GM12892 (cell line): Measurements from ENCODE around the gene SHB.

ENCODE experiments used
- DNase-seq: peaks from one replicate; pipeline ENCODE4 v3.0.0; 2011; ENCODE audit not compliant: insufficient read length
- FAIRE-seq: peaks from 2 replicates; lab custom pipeline; 2011; peaks lifted over from hg19 to GRCh38; lab: Jason Lieb, UNC
- POLR2A ChIP-seq: IDR thresholded peaks from 2 replicates; pipeline ENCODE4 v1.6.1; 2011; ENCODE audit warnings: low read depth, low read length, control low read depth
- POLR2AphosphoS5 ChIP-seq: IDR thresholded peaks from 2 replicates; pipeline ENCODE4 v1.6.1; 2011; ENCODE audit warnings: low read depth, low read length, control low read depth
- TAF1 ChIP-seq: IDR thresholded peaks from 2 replicates; pipeline ENCODE4 v1.6.1; 2011; ENCODE audit warnings: low read depth, mild to moderate bottlenecking, control low read depth, low read length, borderline replicate concordance

Gene SHB

DNA sequence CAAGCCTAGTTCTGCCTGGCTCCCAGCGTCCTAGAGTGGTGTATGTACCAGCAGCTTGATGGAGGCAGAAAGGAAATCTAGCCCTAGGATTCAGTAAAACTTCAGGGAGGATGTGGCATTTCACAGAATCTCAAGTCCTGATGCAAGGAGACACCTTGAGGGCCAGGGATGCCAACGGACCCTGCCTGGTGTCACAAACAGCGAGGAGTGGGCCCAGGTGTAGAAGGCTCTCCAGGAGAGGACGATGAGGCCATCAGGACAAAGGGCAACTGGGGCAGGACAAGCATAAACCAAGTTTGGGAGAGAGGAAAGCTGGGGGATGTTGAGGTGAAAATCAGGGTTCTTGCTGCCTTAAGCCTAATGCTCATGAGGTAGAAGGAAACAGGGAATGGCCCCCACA, 83.0 kb downstream of the SHB start:
- DNase-seq: no peak
- no peak for FAIRE-seq
- no peak for TF ChIP-seq POLR2A
- TF ChIP-seq POLR2AphosphoS5: no peak
- TF ChIP-seq TAF1: no peak

DNA sequence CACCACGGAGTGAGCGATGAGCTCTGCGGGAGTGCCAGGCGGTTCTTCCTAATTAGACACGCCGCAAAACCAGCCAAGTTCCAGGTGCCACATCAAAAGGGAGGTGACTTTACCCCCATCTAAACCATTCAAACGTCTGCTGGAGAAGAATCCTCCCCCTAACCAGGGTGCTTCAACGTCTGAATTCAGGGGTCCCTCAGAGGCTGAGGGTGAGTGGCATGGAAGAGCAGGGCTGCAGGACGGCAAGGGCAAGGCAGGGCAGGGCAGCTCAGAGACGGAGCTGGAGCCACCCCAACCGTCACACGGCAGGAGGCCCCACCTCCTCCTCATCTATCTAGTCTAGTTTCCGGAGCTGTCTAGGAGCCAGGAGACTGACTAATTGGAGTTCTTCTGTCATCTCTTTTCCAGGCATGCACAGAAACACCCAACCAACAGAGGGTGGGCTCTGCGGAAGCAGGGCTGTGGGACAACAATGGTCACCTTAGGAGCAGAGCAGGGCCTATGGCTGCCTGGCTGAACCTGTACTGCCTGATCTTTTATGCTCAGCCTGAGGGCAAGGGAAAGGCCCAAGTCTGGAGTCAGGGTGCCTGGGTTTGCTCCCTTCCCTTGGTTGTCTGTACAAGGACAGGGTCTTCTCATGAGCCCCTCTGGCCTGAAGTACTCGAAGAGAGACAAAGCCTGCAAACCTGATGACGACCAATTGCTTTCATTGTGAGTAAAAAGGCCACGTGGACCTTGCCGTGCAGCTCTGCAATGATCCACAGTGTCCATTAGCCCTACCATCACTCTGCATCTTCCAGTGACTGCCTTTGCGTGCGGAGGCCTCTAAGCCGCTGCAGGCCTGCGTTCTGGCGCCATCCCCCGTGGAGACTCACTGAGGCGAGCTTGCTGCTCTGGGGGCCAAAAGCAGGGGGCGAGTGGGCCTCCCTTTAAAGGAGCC, 84.1 kb downstream of the SHB start:
- TF ChIP-seq POLR2A (no peak), POLR2AphosphoS5 (no peak), TAF1 (no peak)
- FAIRE-seq: no peak
- no peak for DNase-seq

DNA sequence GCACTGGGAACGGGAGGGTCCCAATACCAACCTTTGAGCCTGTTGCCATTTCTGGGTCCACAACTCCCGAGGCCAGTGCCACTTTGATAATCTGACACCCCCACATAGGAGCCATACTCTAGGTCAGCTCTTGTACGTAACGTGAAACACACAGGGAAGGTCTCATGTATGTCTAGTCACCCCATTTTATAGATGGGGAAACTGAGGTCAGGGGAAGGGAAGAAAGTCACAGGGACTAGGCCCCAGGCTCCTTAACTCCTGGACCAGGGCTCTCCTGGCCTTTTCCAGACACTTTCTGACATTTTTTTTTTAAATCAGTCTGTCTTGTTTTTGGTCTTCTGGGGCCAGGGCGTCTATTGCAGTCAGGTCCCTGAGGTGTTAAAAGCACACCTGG, 84.8 kb downstream of the SHB start:
- FAIRE-seq (no peak), DNase-seq (no peak)
- TF ChIP-seq POLR2AphosphoS5 (no peak), TAF1 (no peak), POLR2A (no peak)

DNA sequence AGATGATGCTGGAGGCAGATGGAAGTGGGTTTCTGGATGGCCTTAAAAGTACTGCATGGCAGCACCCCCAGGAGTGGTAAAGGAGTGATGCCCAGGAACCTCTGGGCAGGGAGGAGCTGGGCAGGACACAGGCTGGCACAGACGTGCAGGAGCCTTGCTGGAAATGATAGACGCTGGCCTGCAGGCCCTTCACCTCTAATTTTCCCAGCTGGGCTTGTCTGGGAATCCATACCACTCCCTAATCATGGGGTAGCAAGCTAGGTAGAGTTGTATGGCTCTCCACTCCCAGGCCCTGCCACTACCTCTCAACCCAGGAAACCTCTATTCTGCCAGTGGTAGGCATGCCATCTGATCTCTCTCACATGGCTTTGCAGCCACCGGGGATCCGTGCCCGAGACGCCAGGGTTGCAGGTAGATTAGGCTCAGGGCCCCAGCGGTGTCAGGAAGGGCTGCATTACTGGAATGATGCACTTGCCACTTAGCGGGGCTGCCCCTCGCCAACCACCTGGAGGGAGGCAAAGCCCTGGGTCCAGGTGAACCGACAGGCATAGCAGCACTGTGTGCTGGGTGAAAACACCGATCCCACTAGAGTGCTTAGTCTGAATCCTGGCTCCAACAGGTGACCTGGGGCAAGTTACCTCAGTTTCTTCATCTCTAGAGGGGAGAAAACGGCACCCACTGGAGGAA, 85.5 kb downstream of the SHB start:
- FAIRE-seq (no peak), DNase-seq (no peak)
- no peak for TF ChIP-seq POLR2A
- no peak for TF ChIP-seq TAF1
- TF ChIP-seq POLR2AphosphoS5: no peak

DNA sequence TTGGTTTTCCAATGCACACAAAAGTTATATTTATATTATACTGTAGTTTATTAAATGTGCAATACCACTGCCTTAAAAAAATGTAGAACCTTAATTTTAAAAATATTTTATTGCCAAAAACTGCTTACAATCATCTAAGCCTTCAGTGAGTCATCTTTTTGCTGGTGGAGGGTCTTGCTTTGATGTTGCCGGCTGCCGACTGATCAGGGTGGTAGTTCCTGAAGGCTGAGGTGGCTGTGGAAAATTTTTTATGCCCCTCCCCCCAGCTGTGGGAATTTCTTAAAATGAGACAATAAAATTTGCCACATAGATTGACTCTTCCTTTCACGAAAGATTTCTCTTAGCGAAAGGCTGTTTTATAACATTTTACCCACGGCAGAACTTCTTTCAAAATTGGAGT, 89.2 kb downstream of the SHB start:
- no peak for TF ChIP-seq POLR2AphosphoS5
- no peak for TF ChIP-seq TAF1
- TF ChIP-seq POLR2A: no peak
- no peak for FAIRE-seq
- DNase-seq: no peak

DNA sequence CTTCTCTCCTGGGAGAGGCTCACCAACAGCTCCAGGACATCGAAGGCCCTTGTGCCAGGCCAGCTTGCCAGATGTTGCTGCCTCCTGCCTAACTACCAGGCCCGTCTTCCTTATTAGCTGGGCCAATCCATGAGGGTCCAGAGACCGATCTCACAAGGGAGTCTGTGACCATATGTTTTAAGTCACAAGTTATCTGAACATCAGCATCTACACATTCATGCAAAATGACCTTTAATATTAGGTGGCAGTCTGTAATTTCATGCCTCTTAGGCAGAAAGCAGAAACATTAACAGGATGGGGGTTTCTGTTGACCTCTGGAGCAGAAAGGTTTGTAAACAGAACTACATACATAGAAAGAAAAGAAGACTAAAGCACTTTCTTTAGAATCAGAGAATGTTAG, 90.0 kb downstream of the SHB start:
- no peak for FAIRE-seq
- no peak for DNase-seq
- TF ChIP-seq TAF1 (no peak), POLR2A (no peak), POLR2AphosphoS5 (no peak)

DNA sequence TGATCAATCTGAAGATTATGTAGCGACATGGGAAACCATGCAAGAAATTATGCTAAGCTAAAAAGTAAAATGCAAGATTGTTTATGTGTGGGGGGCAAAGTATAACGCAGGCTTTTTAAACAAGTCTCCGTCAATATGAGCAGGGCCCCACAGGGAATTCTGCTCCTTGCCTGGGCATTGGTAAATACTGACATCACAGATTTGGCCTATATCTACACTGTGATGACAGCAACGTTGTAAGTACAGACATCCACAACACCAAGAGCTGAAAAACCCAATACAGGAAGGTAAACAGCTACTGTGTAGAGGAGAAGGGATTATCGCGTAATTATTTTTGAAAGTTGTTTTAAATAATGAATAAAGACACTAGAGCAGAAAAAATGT, 90.6 kb downstream of the SHB start:
- TF ChIP-seq POLR2AphosphoS5: no peak
- no peak for TF ChIP-seq POLR2A
- TF ChIP-seq TAF1: no peak
- FAIRE-seq: no peak
- no peak for DNase-seq

DNA sequence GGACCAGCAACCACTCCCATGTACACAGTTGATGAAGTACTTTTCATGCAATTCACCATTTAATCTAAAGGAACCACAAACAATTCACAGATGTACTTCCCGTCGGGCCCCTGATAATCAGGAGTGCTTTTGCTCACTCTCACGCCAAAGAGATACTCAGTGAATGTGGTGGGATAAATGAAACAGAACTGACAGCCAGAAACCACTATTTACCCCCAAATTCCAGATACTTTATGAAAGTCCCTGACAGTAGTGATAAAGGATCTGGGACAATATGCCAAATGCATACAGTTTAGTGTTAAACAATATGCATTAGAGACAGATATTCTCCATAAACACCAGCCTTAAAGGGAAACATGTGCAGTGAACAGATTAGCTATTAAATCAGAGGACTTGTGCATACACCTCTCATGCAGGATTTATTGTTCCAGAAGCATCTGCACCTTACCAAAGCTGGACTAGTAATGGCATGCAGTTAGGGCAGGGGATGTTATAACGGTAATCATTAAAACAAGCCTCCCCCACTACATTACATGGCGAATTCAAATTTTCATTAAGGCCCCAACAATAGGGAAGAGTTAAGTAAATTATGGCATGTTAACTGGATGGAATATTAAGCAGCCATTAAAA, 91.1 kb downstream of the SHB start:
- FAIRE-seq (no peak), DNase-seq (no peak)
- TF ChIP-seq TAF1 (no peak), POLR2A (no peak), POLR2AphosphoS5 (no peak)

DNA sequence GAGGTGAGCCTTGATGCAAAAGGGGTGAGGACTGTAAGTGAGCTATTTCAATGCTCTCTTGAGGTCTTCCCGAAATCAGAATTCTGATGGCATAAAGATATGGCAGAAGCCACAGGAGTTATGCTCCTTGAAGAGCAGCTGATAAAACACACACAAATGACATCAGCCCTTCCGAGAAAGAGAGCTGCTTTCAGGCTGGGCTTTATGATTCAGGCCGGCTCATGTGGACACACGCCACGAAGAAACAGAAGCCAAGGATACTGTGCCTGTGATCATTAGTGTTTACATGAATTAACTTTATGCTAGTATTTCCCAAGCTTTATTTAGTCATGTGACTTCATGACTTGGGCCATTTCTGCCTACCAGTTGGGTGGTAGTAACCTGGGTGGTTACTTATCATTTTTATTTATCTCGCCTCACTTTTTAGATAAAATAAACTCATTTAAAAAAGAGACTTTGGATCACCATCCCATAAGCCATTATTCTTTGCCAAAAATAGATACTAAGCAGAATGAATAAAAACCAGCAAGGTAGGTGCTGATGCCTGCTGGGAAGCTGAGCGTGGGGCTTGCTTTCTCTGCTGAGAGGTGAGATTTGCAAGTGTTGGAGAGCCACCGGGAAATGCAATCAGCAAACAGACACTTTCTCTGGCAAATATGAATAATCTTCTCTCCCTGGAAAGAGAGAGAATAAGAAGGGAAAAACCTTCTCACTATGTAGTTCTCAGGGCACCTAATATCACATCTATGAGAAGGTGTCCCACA, 92.1 kb downstream of the SHB start:
- DNase-seq (no peak), FAIRE-seq (peak; percentile 21)
- TF ChIP-seq POLR2A (no peak), POLR2AphosphoS5 (no peak), TAF1 (no peak)

DNA sequence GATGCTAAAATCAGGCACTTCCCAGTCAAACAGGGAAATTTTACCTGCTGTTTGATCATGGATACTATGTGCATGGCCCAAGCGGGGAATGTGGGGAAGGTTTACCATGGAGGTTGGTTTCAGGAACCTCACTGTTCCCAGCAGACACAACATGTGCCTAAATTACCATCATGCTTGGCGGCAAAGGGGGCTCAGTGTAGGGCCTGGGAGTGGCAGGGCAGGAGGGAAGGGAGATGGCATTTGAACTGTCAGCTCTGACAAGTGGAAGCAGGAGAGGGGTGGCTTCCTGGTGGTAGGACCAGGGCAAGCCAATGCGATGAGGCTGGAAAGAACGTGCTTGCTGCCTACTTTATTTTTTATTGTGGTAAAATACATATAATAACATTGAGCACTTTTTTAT, 93.4 kb downstream of the SHB start:
- FAIRE-seq (no peak), DNase-seq (no peak)
- TF ChIP-seq TAF1 (no peak), POLR2AphosphoS5 (no peak), POLR2A (no peak)
